Stimulated activated CD4-positive, alpha-beta T cell treated with anti-CD3 and anti-CD28 coated beads, Interleukin-1b, Interleukin-23, amount 100 ng/mL, for 4 hours (primary cell): Measurements from ENCODE around the gene RIMKLA.

Experiments
- DNase-seq, 2 donors: peaks; one replicate each; pipeline ENCODE4 v3.0.0-alpha.2; 2020; ENCODE audit warnings: low read depth in 2 of 2

RIMKLA gene

GRCh38 chr1:42430286-42431135 lies 49.9 kb downstream of the RIMKLA start:
- no peak for DNase-seq

- DNase-seq, result no peak
Measured at GRCh38 chr1:42431514-42431913, 50.9 kb downstream of the RIMKLA start.

- no peak for DNase-seq
Measured at GRCh38 chr1:42432714-42433113, 52.1 kb downstream of the RIMKLA start.

GRCh38 chr1:42433369-42433768 lies 52.8 kb downstream of the RIMKLA start:
- no peak for DNase-seq

GRCh38 chr1:42434340-42434739 lies 53.7 kb downstream of the RIMKLA start:
- DNase-seq, result no peak

GRCh38 chr1:42439940-42440339 lies 59.3 kb downstream of the RIMKLA start:
- no peak for DNase-seq

- no peak for DNase-seq
Measured at GRCh38 chr1:42442662-42443061, 62.1 kb downstream of the RIMKLA start.

GRCh38 chr1:42449256-42449655 lies 68.7 kb downstream of the RIMKLA start:
- no peak for DNase-seq

- DNase-seq, result no peak
Measured at GRCh38 chr1:42450061-42450460, 69.5 kb downstream of the RIMKLA start.

GRCh38 chr1:42453386-42453785 lies 72.8 kb downstream of the RIMKLA start:
- DNase-seq, result no peak

GRCh38 chr1:42454403-42454802 lies 73.8 kb downstream of the RIMKLA start:
- DNase-seq, result no peak

- peak; percentile 88 to 91 for DNase-seq
Measured at GRCh38 chr1:42456010-42456753, 75.6 kb downstream of the RIMKLA start, which contains the start of the genes PPCS and ZMYND12. PPCS (plus strand) TSS chr1:42456543; CDS start chr1:42456566, 23 bp downstream. ZMYND12 (minus strand) TSS chr1:42456022; CDS start chr1:42455997, 25 bp downstream.

GRCh38 chr1:42456754-42457089 lies 76.1 kb downstream of the RIMKLA start:
- DNase-seq, result peak; percentile 33 to 41

- DNase-seq, result no peak
Measured at GRCh38 chr1:42461196-42461595, 80.6 kb downstream of the RIMKLA start.

- DNase-seq, result peak; percentile 84 to 90
Measured at GRCh38 chr1:42462828-42463763, 82.5 kb downstream of the RIMKLA start, which contains the start of gene CCDC30. CCDC30 (plus strand) TSS chr1:42463286; CDS start chr1:42480552, 17,266 bp downstream.

GRCh38 chr1:42463921-42464320 lies 83.3 kb downstream of the RIMKLA start:
- DNase-seq, result no peak

- no peak for DNase-seq
Measured at GRCh38 chr1:42466030-42466429, 85.4 kb downstream of the RIMKLA start.

GRCh38 chr1:42469727-42470126 lies 89.1 kb downstream of the RIMKLA start:
- DNase-seq, result no peak
